ENCODE results near the gene KCNV2.

KCNV2 gene

DNA sequence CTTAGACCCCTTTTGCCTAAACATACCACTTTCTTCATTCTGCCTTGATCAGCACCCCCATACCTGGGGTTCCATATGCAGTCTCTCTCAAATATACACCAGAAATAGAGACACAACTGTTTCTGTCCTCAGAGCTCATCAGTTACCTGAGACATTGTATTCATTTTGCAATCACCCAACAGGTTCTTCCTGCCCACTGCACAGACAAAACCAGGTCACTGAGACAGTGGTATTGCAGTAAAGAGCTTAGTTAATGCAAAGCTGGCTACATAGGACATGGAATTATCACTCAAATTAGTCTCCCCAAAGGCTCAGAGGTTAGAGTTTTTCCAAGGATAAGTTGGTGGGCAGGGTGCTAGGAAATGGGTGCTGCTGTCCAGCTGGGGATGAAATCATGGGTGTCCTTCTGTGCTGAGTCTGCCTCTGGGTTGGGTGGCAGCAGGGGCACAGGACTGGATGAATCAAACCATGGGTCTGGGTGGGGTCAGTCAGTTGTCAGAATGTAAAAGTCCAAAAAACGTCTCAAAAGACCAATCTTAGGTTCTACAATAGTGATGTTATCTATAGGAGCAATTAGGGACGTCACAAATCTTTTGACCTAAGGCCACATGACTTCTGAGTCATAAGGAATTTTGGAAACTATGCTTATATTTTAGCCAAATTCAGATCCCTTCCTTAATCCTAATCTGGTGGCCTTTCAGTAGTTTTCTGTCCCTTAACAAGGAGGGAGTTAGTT lies 41.0 kb downstream of the KCNV2 start:
- H3K4me3 ChIP-seq (ENCODE audit: low read depth, low read length) = no peak overlapping the region
- H3K27me3 ChIP-seq (ENCODE audit: insufficient read depth, low read length) = no peaks in the 10 kb centered on the region
- H3K4me1 ChIP-seq (ENCODE audit: control insufficient read depth, insufficient read depth, low read length, unreplicated experiment) = no peaks in the 10 kb centered on the region
- 0 out of 2 replicates have a peak, but pooled peaks cover 2% of the 10 kb centered on the region for H3K36me3 ChIP-seq (ENCODE audit: insufficient read depth, low read length)
- peak overlapping the region; percentile 26; the same call in 1 of the 2 replicates for H3K27ac ChIP-seq (ENCODE audit: low read depth, low read length)
- H3K79me2 ChIP-seq (ENCODE audit: control insufficient read depth, insufficient read depth, low read length, unreplicated experiment) = no peaks in the 10 kb centered on the region
- no peak overlapping the region for H2AFZ ChIP-seq (ENCODE audit: low read length, unreplicated experiment)

DNA sequence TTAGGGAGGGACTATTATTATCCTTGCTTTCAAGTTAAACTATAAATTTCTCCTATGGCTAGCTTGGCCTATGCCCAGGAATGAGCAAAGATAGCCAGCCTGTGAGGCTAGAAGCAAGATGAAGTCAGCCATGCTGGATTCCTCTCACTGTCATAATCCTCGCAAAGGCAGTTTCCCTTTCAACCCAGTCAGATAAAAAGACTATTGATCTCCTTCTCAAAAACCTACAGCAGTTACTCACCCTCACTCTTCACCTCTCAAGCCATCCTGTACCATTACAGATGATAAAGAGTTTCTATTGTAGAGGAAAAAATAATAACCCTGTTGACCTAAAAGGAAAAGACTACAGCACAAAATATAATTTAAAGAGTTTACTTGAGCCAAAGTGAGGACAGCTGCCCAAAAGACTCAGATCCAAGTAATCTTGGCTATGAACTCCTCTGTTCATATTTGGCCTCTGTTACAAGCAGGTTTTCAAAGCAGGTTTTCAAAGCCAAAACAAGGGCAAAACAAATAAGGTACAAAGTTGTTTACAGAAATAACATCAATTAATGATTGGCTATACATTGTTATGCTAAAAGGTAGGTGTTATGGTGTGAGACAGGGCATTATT lies 41.7 kb downstream of the KCNV2 start:
- H3K27me3 ChIP-seq (ENCODE audit: insufficient read depth, low read length) = no peaks in the 10 kb centered on the region
- no peak overlapping the region for H3K4me3 ChIP-seq (ENCODE audit: low read depth, low read length)
- H3K79me2 ChIP-seq (ENCODE audit: control insufficient read depth, insufficient read depth, low read length, unreplicated experiment) = no peaks in the 10 kb centered on the region
- no peaks in the 10 kb centered on the region for H3K4me1 ChIP-seq (ENCODE audit: control insufficient read depth, insufficient read depth, low read length, unreplicated experiment)
- no peak overlapping the region for H2AFZ ChIP-seq (ENCODE audit: low read length, unreplicated experiment)
- H3K27ac ChIP-seq (ENCODE audit: low read depth, low read length) = peak overlapping the region; percentile 26; the same call in 1 of the 2 replicates
- 0 out of 2 replicates have a peak, but pooled peaks cover 2% of the 10 kb centered on the region for H3K36me3 ChIP-seq (ENCODE audit: insufficient read depth, low read length)

DNA sequence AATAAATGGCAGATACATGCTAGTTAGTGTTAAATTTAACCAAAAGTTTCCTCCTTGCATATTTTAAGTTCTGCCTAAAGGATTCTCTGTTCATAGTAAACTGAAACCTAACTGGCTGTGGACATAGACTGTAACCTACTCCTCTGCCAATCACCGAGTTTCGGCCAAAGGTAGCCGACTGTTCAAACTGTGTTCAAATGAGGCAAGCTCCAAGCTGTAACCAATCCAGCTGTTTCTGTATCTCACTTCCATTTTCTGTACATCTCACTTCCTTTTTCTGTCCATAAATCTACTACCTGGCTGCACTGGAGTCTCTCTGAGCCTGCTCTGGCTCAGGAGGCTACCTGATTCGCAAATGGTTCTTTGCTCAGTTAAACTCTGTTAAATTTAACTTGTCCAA lies 44.1 kb downstream of the KCNV2 start:
- Histone ChIP-seq H3K4me3 (ENCODE audit: low read depth, low read length) (no peak overlapping the region), H2AFZ (ENCODE audit: low read length, unreplicated experiment) (no peak overlapping the region), H3K27ac (ENCODE audit: low read depth, low read length) (no peak overlapping the region), H3K27me3 (ENCODE audit: insufficient read depth, low read length) (no peaks in the 10 kb centered on the region), H3K79me2 (ENCODE audit: control insufficient read depth, insufficient read depth, low read length, unreplicated experiment) (no peaks in the 10 kb centered on the region), H3K4me1 (ENCODE audit: control insufficient read depth, insufficient read depth, low read length, unreplicated experiment) (no peaks in the 10 kb centered on the region), H3K36me3 (ENCODE audit: insufficient read depth, low read length) (0 out of 2 replicates have a peak, but pooled peaks cover 2% of the 10 kb centered on the region)

DNA sequence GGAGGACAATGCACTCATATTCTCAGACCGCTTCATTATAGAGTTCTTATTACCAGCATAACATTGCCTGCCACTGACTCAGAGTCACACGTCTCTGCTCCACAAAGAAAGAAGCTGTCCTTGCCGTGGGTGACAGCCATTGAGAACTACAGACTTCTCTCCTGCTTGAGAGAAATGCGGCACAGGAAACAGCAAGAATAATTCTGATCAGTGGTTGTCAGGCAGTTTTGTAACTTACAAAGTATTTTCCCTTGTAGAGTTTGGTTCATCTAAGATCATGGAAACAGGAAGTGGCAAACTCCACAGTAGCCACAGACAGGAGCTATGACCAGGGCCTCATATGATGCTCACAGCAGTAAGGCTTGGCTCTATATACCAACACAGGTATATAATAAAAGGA lies 47.0 kb downstream of the KCNV2 start:
- Histone ChIP-seq H3K4me3 (ENCODE audit: low read depth, low read length) (no peak overlapping the region), H3K79me2 (ENCODE audit: control insufficient read depth, insufficient read depth, low read length, unreplicated experiment) (no peaks in the 10 kb centered on the region), H3K4me1 (ENCODE audit: control insufficient read depth, insufficient read depth, low read length, unreplicated experiment) (peaks cover 6% of the 10 kb centered on the region), H3K27me3 (ENCODE audit: insufficient read depth, low read length) (no peaks in the 10 kb centered on the region), H3K27ac (ENCODE audit: low read depth, low read length) (no peak overlapping the region), H2AFZ (ENCODE audit: low read length, unreplicated experiment) (no peak overlapping the region), H3K36me3 (ENCODE audit: insufficient read depth, low read length) (peaks cover under 1% of the 10 kb centered on the region; the same call in 1 of the 2 replicates)

DNA sequence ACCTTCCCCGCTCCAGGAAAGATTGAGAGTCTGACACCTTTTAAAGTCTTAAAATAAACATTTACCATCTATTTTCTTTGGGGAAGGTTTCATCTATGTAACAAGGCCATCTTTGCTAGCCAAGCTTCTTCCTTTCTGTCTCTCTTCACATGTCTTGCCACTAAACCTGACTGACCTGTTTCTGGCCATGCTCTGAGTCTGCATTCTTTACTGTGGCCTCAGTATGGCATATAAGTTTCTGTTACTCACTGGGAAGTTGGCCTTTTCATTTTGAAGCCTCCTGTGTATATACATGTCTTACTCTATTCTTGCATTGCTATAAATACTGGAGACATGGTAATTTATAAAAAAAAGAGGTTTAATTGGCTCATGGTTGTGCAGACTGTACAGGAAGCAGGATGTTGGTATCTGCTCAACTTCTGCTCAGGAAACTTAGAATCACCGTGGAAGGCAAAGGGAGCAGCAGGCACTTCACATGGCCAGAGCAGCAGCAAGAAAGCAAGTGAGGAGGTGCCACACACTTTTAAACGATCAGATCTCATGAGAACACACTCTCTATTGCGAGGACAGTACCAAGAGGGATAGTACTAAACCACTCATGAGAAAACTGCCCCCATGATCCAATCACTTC lies 48.1 kb downstream of the KCNV2 start:
- peaks cover 11% of the 10 kb centered on the region for H3K36me3 ChIP-seq (ENCODE audit: insufficient read depth, low read length)
- H3K4me1 ChIP-seq (ENCODE audit: control insufficient read depth, insufficient read depth, low read length, unreplicated experiment) = peaks cover 10% of the 10 kb centered on the region
- no peaks in the 10 kb centered on the region for H3K79me2 ChIP-seq (ENCODE audit: control insufficient read depth, insufficient read depth, low read length, unreplicated experiment)
- H3K4me3 ChIP-seq (ENCODE audit: low read depth, low read length) = no peak overlapping the region
- H3K27ac ChIP-seq (ENCODE audit: low read depth, low read length) = no peak overlapping the region
- no peak overlapping the region for H2AFZ ChIP-seq (ENCODE audit: low read length, unreplicated experiment)
- H3K27me3 ChIP-seq (ENCODE audit: insufficient read depth, low read length) = no peaks in the 10 kb centered on the region

DNA sequence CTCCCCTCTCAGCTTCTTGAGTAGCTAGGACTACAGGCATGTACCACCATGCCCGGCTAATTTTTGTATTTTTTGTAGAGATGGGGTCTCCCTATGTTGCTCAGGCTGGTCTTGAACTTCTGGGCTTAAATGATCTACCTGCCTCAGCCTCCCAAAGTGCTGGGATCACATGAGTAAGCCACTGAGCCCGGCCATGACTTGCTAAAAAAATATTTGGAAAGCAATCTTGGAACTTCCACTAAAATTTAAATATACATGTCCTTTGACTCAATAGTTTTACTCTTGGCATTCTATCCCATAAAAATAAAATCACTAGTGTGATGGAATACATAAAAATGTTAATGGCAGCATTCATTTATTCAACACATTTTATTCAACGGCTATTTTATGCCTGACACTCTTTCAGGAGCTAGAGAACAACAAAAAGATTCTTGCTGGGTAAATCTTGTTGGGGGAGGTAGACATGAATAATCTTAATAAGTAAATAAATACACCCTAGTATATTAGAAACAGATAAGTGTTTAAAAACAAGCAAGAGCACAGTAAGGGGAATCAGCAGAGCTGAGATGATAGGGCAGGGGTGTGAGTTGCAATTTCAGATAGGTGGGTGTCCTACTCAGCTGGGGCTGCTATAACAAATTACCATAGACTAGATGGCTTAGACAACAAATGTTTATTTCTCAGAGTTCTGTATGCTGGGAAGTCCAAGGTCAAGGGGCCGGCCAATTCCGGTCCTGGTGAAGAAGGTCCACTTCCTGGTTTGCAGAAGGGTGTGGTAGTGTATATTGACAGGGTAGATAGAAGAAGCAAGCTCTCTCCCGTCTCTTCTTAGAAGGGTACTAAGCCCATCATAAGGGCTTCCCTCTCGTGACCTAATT lies 50.7 kb downstream of the KCNV2 start:
- peaks cover 18% of the 10 kb centered on the region for H3K36me3 ChIP-seq (ENCODE audit: insufficient read depth, low read length)
- H3K4me1 ChIP-seq (ENCODE audit: control insufficient read depth, insufficient read depth, low read length, unreplicated experiment) = peaks cover 21% of the 10 kb centered on the region
- H3K27ac ChIP-seq (ENCODE audit: low read depth, low read length) = no peak overlapping the region
- no peak overlapping the region for H3K4me3 ChIP-seq (ENCODE audit: low read depth, low read length)
- no peak overlapping the region for H2AFZ ChIP-seq (ENCODE audit: low read length, unreplicated experiment)
- H3K27me3 ChIP-seq (ENCODE audit: insufficient read depth, low read length) = no peaks in the 10 kb centered on the region
- no peaks in the 10 kb centered on the region for H3K79me2 ChIP-seq (ENCODE audit: control insufficient read depth, insufficient read depth, low read length, unreplicated experiment)

DNA sequence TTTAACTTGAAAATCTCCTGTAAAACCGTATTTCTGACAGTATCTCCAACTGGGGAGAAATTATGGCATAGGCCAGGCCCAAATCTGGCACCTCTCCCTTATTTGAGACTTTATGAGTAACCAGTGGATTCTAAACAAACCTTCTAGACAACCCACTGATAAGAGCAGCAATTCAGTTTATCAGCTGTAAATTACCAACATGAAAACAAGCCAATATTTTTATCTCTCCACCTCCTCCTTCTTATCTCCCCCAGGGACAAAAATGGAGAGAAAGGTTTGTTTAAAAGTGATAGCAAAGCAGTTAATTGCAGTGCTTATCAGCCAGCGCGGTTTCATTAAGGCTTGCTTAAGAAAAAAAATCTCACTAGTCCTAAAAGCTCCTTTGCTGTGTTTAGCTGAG lies 53.8 kb downstream of the KCNV2 start:
- Histone ChIP-seq H3K36me3 (ENCODE audit: insufficient read depth, low read length) (peaks cover 47% of the 10 kb centered on the region), H3K4me1 (ENCODE audit: control insufficient read depth, insufficient read depth, low read length, unreplicated experiment) (peaks cover 21% of the 10 kb centered on the region), H2AFZ (ENCODE audit: low read length, unreplicated experiment) (no peak overlapping the region), H3K4me3 (ENCODE audit: low read depth, low read length) (no peak overlapping the region), H3K27ac (ENCODE audit: low read depth, low read length) (no peak overlapping the region), H3K79me2 (ENCODE audit: control insufficient read depth, insufficient read depth, low read length, unreplicated experiment) (peaks cover 4% of the 10 kb centered on the region), H3K27me3 (ENCODE audit: insufficient read depth, low read length) (no peaks in the 10 kb centered on the region)

DNA sequence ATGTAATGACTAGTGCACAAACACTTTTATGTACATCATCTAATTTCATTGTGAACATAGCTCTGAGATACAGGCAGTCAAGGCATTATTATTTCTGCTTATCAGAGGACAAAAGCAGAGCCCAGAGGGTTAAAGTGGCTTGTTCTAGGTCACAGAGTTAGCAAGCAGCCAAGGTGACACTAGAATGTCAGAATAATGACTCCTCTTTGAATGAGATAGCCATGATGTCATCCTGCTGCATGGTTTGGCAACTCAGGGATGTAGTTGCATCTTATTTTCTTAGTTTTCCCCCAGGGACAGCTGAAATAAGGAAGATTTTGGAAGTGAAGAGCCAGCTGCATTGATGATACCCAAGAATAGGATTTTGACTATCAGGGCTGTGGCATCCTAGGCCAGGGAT lies 54.4 kb downstream of the KCNV2 start:
- H3K36me3 ChIP-seq (ENCODE audit: insufficient read depth, low read length) = peaks cover 53% of the 10 kb centered on the region
- H3K27ac ChIP-seq (ENCODE audit: low read depth, low read length) = no peak overlapping the region

DNA sequence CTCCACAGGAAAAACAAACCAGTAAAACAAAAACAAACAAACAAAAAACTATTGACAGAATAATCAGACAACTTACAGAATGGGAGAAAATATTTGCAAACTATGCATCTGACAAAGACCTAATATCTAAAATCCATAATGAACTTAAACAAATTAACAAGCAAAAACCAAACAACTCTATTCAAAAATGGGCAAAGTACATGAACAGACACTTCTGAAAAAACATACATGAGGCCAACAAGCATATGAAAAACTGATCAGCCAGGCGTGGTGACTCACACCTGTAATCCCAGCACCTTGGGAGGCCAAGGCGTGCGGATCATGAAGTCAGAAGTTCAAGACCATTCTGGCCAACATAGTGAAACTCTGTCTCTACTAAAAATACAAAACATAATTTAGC lies 60.1 kb downstream of the KCNV2 start:
- peaks cover 84% of the 10 kb centered on the region for H3K36me3 ChIP-seq (ENCODE audit: insufficient read depth, low read length)
- H3K27me3 ChIP-seq (ENCODE audit: insufficient read depth, low read length) = no peaks in the 10 kb centered on the region
- peaks cover 4% of the 10 kb centered on the region for H3K79me2 ChIP-seq (ENCODE audit: control insufficient read depth, insufficient read depth, low read length, unreplicated experiment)
- H3K27ac ChIP-seq (ENCODE audit: low read depth, low read length) = no peak overlapping the region
- no peak overlapping the region for H2AFZ ChIP-seq (ENCODE audit: low read length, unreplicated experiment)
- no peak overlapping the region for H3K4me3 ChIP-seq (ENCODE audit: low read depth, low read length)
- H3K4me1 ChIP-seq (ENCODE audit: control insufficient read depth, insufficient read depth, low read length, unreplicated experiment) = peaks cover 4% of the 10 kb centered on the region

More for the DNA sequence above, 54.4 kb downstream of the KCNV2 start:
- Histone ChIP-seq H2AFZ (ENCODE audit: low read length, unreplicated experiment) (no peak overlapping the region), H3K4me3 (ENCODE audit: low read depth, low read length) (no peak overlapping the region), H3K4me1 (ENCODE audit: control insufficient read depth, insufficient read depth, low read length, unreplicated experiment) (peaks cover 21% of the 10 kb centered on the region), H3K79me2 (ENCODE audit: control insufficient read depth, insufficient read depth, low read length, unreplicated experiment) (peaks cover 4% of the 10 kb centered on the region), H3K27me3 (ENCODE audit: insufficient read depth, low read length) (no peaks in the 10 kb centered on the region)

DNA sequence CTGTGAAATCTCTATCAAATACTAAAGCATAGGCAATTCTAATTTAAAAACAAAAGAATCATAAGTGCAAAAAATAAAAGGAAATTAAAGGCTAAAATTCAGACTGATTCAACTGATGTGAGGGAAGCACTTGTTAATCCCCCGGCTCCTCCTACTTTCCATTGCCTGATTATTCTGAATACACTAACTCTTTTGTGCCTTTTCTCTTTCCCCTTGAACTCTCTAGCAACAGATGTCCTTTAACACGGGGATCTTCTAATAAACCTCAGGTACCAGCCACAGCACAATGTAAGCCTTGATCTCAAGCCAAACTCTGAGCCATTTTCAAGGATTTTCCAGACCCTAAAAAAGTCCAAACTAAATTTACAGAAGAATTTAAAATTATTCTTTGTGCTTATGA lies 61.5 kb downstream of the KCNV2 start:
- no peak overlapping the region for H2AFZ ChIP-seq (ENCODE audit: low read length, unreplicated experiment)
- no peaks in the 10 kb centered on the region for H3K27me3 ChIP-seq (ENCODE audit: insufficient read depth, low read length)
- peaks cover 4% of the 10 kb centered on the region for H3K4me1 ChIP-seq (ENCODE audit: control insufficient read depth, insufficient read depth, low read length, unreplicated experiment)
- H3K79me2 ChIP-seq (ENCODE audit: control insufficient read depth, insufficient read depth, low read length, unreplicated experiment) = peaks cover 4% of the 10 kb centered on the region
- H3K27ac ChIP-seq (ENCODE audit: low read depth, low read length) = no peak overlapping the region
- H3K4me3 ChIP-seq (ENCODE audit: low read depth, low read length) = no peak overlapping the region
- peaks cover 83% of the 10 kb centered on the region for H3K36me3 ChIP-seq (ENCODE audit: insufficient read depth, low read length)

Measured in ACC112 (cell line).